Endodermal cell (in vitro differentiated cells): ENCODE measurements around the gene ERMAP. TPM values are rescaled to one million over a fixed set of nuclear protein-coding genes. Genes with fewer than 3 reads are reported as not detected.

Experiments
- DNase-seq: peaks from one replicate; pipeline ENCODE4 v3.0.0-alpha.2; 2017
- H3K27ac ChIP-seq: 2 replicates; pipeline ENCODE4 v1.5.1; 2013; ENCODE audit warnings: mild to moderate bottlenecking, low read depth, low read length, moderate library complexity
- H3K27me3 ChIP-seq: 2 replicates; pipeline ENCODE4 v1.6.1; 2013; ENCODE audit warnings: mild to moderate bottlenecking, low read length, moderate library complexity; ENCODE audit not compliant: insufficient read depth, control insufficient read depth, poor library complexity, severe bottlenecking
- H3K36me3 ChIP-seq: 2 replicates; pipeline ENCODE4 v1.7.0; 2013; ENCODE audit warnings: mild to moderate bottlenecking, low read length, moderate library complexity; ENCODE audit not compliant: control insufficient read depth, insufficient read depth
- H3K4me1 ChIP-seq: one replicate; pipeline ENCODE4 v1.7.0; 2013; ENCODE audit warnings: low read length; ENCODE audit not compliant: control insufficient read depth, insufficient read depth
- H3K4me3 ChIP-seq: 2 replicates; pipeline ENCODE4 v1.5.1; 2013; ENCODE audit warnings: mild to moderate bottlenecking, low read length, moderate library complexity
- H3K9ac ChIP-seq: 2 replicates; pipeline ENCODE4 v1.6.1; 2013; ENCODE audit warnings: mild to moderate bottlenecking, low read length, moderate library complexity; ENCODE audit not compliant: poor library complexity, severe bottlenecking; ENCODE audit errors: extremely low read depth
- H3K9me3 ChIP-seq: 2 replicates; pipeline ENCODE4 v1.6.1; 2013; ENCODE audit warnings: mild to moderate bottlenecking, low read length, moderate library complexity; ENCODE audit not compliant: control insufficient read depth
- H3K27ac Mint-ChIP-seq: 2 replicates; pipeline ENCODE4 v1.8.0; 2020; ENCODE audit warnings: mixed read lengths
- H3K27me3 Mint-ChIP-seq: 2 replicates; pipeline ENCODE4 v1.8.0; 2021; ENCODE audit warnings: mild to moderate bottlenecking, mixed read lengths; ENCODE audit not compliant: insufficient read depth
- H3K36me3 Mint-ChIP-seq: 2 replicates; pipeline ENCODE4 v1.8.0; 2020; ENCODE audit warnings: low read depth, mixed read lengths
- H3K4me1 Mint-ChIP-seq: 2 replicates; pipeline ENCODE4 v1.8.0; 2020; ENCODE audit warnings: mixed read lengths
- H3K4me3 Mint-ChIP-seq: 2 replicates; pipeline ENCODE4 v1.8.0; 2020; ENCODE audit warnings: mild to moderate bottlenecking, moderate library complexity, mixed read lengths
- H3K9me3 Mint-ChIP-seq: 2 replicates; pipeline ENCODE4 v1.8.0; 2020; ENCODE audit warnings: mild to moderate bottlenecking, mixed read lengths
- CTCF ChIP-seq: fragments of 200-600 bp; sonication (generic); conservative IDR thresholded peaks from 2 replicates; pipeline ENCODE4 v1.5.0; 2021; ENCODE audit warnings: antibody characterized with exemption, mild to moderate bottlenecking
- WGBS, 2 experiments: methylation state at CpG; one replicate each; pipeline versions ENCODE4 v1.1.5 to v1.1.7; 2013; ENCODE audit warnings: missing lambda C conversion rate in 2 of 2, mixed read lengths in 1 of 2; ENCODE audit not compliant: insufficient coverage in 1 of 2, insufficient read length in 1 of 2; 5-methylcytosine and 5-hydroxymethylcytosine counted together
- total RNA-seq, 2 donors: library from RNA; stranded (reverse); fragmentation: NEBNext Ultra II Directional in 1 of 2; extraction: Animal tissue kit (Norgen Biotek cat#: 25700) in 1 of 2; gene quantifications; 2 replicates in 1 of 2; 3 replicates in 1 of 2; pipeline ENCODE4 v1.2.1, GENCODE V29; 2021

Gene ERMAP
- total RNA-seq, 2 donors from 2014 or later, result 5.1 to 5.7 TPM

- Histone ChIP-seq H3K9me3 (peaks cover 6% of the 10 kb centered on the region), H3K4me1 (peaks cover 9% of the 10 kb centered on the region), H3K27ac (no peak overlapping the region), H3K4me3 (no peak overlapping the region), H3K9ac (no peak overlapping the region), H3K27me3 (no peaks in the 10 kb centered on the region), H3K36me3 (no peaks in the 10 kb centered on the region)
- peaks cover 15% of the 10 kb centered on the region for H3K36me3 Mint-ChIP-seq
- H3K27ac Mint-ChIP-seq, result no peak overlapping the region
- 88 to 92% methylated on average over 7 of the region's 7 CpGs for WGBS, 2 experiments
- no peak overlapping the region for H3K4me3 Mint-ChIP-seq
- DNase-seq, result no peak
- peaks cover 2% of the 10 kb centered on the region for H3K27me3 Mint-ChIP-seq
- no peak for TF ChIP-seq CTCF
- no peaks in the 10 kb centered on the region for H3K9me3 Mint-ChIP-seq
- peaks cover 24% of the 10 kb centered on the region for H3K4me1 Mint-ChIP-seq
Measured at GRCh38 chr1:42838482-42839190, 21.7 kb downstream of the ERMAP start.

- peaks cover 15% of the 10 kb centered on the region for H3K36me3 Mint-ChIP-seq
- Histone ChIP-seq H3K27me3 (no peaks in the 10 kb centered on the region), H3K4me3 (no peak overlapping the region), H3K36me3 (no peaks in the 10 kb centered on the region), H3K4me1 (no peaks in the 10 kb centered on the region), H3K27ac (no peak overlapping the region), H3K9me3 (peaks cover 6% of the 10 kb centered on the region), H3K9ac (no peak overlapping the region)
- no peaks in the 10 kb centered on the region for H3K9me3 Mint-ChIP-seq
- 99% methylated on average over 3 of the region's 3 CpGs; no CpG with 5 or more reads in 1 of the 2 experiments for WGBS, 2 experiments
- peaks cover 11% of the 10 kb centered on the region for H3K4me1 Mint-ChIP-seq
- TF ChIP-seq CTCF, result no peak
- peaks cover 2% of the 10 kb centered on the region for H3K27me3 Mint-ChIP-seq
- no peak overlapping the region for H3K27ac Mint-ChIP-seq
- no peak for DNase-seq
- no peak overlapping the region for H3K4me3 Mint-ChIP-seq
Measured at GRCh38 chr1:42841010-42841409, 24.1 kb downstream of the ERMAP start.

- H3K36me3 Mint-ChIP-seq, result peaks cover 15% of the 10 kb centered on the region
- H3K27me3 ChIP-seq, result no peaks in the 10 kb centered on the region
- peaks cover 7% of the 10 kb centered on the region for H3K4me1 Mint-ChIP-seq
- peaks cover 6% of the 10 kb centered on the region for H3K9me3 ChIP-seq
- no peak for DNase-seq
- H3K9ac ChIP-seq, result no peak overlapping the region
- H3K9me3 Mint-ChIP-seq, result no peaks in the 10 kb centered on the region
- H3K27ac ChIP-seq, result no peak overlapping the region
- no peaks in the 10 kb centered on the region for H3K27me3 Mint-ChIP-seq
- H3K4me1 ChIP-seq, result no peaks in the 10 kb centered on the region
- H3K4me3 Mint-ChIP-seq, result no peak overlapping the region
- WGBS, 2 experiments, result 88% methylated on average over 2 of the region's 2 CpGs; no CpG with 5 or more reads in 1 of the 2 experiments
- H3K4me3 ChIP-seq, result no peak overlapping the region
- H3K36me3 ChIP-seq, result no peaks in the 10 kb centered on the region
- no peak overlapping the region for H3K27ac Mint-ChIP-seq
- TF ChIP-seq CTCF, result no peak
Measured at GRCh38 chr1:42841440-42842147, 24.7 kb downstream of the ERMAP start.
